Ovary (tissue), 9 donors: ENCODE measurements around the gene CEBPZOS. TPM values are rescaled to one million over a fixed set of nuclear protein-coding genes. Genes with fewer than 3 reads are reported as not detected.

Experiments used
- DNase-seq, 5 donors: peaks; one replicate each; pipeline ENCODE4 v3.0.0-alpha.2; 2019 to 2020
- H3K27ac ChIP-seq, 2 donors: fragments of 200-600 bp; one replicate each; pipeline versions ENCODE4 v1.5.1 to v1.8.0; 2019 to 2022
- H3K27me3 ChIP-seq: fragments of 200-600 bp; one replicate; pipeline ENCODE4 v1.8.0; 2022
- H3K36me3 ChIP-seq: fragments of 200-600 bp; sonication (generic); one replicate; pipeline ENCODE4 v1.5.1; 2019
- H3K4me1 ChIP-seq: one replicate; pipeline ENCODE4 v1.8.1; 2013; ENCODE audit warnings: mild to moderate bottlenecking, moderate library complexity; ENCODE audit not compliant: insufficient read depth
- H3K4me3 ChIP-seq: fragments of 200-600 bp; sonication (generic); one replicate; pipeline ENCODE4 v1.5.1; 2017
- H3K9me3 ChIP-seq, 2 donors: fragments of 200-600 bp in 1 of 2; sonication (generic) in 1 of 2; one replicate each; pipeline versions ENCODE4 v1.5.1 to v1.8.1; 2013 to 2019; ENCODE audit warnings: mild to moderate bottlenecking in 1 of 2, moderate library complexity in 1 of 2
- CTCF ChIP-seq, 3 donors: fragments of 450-650 bp in 2 of 3; fragments of 200-600 bp in 1 of 3; IDR thresholded peaks; one replicate each; pipeline versions ENCODE4 v1.5.1 to v1.8.0; 2016 to 2022; ENCODE audit warnings: antibody characterized with exemption in 3 of 3, mild to moderate bottlenecking in 1 of 3
- EP300 ChIP-seq: sonication (generic); formaldehyde crosslinking; IDR thresholded peaks from one replicate; pipeline ENCODE4 v1.6.1; 2017; ENCODE audit warnings: antibody characterized with exemption
- POLR2A ChIP-seq: fragments of 450-650 bp; IDR thresholded peaks from one replicate; pipeline ENCODE4 v1.6.1; 2017; ENCODE audit warnings: antibody characterized with exemption, mild to moderate bottlenecking, moderate library complexity
- WGBS, 3 donors: extraction: QIAGEN DNeasy Blood & Tissue Kit in 1 of 3; methylation state at CpG; one replicate each; pipeline versions ENCODE4 v1.1.5 to v1.1.7; 2013 to 2017; 5-methylcytosine and 5-hydroxymethylcytosine counted together
- intact Hi-C, 4 donors: fragments of 100-400 bp; cut with DNase I; formaldehyde crosslinking; loops; one replicate each; pipeline versions ENCODE4 v1.11.0 to v1.15.1; 2022 to 2023
- polyA plus RNA-seq, 2 donors: library from polyadenylated mRNA; stranded (reverse); fragments of 200-250 nt in 1 of 2; fragments of 350-450 nt in 1 of 2; fragmentation: Illumina TruSeq in 1 of 2; extraction: RNeasy Lipid Tissue Mini Kit (QIAGEN cat#74804) in 1 of 2; gene quantifications; one replicate each; pipeline ENCODE4 v1.2.3, GENCODE V29; 2013 to 2014
- total RNA-seq, 7 donors: library from RNA; depleted of rRNA in 2 of 7; stranded (reverse); fragments of >200 nt in 2 of 7; fragmentation: NEBNext Ultra II Directional in 3 of 7; extraction: Animal tissue kit (Norgen Biotek cat#: 25700) in 3 of 7; gene quantifications; one replicate each; pipeline versions ENCODE4 v1.1.0 to v1.2.4, GENCODE V29; 2016 to 2023
- donor health status: DM: no; HTN: no; CAD: no; lungs with moderate emphysema.
- donor health status: DM: no; HTN: no; CAD: no.
- donor health status: Bipolar disorder and iron deficiency.
- donor health status: DM: yes; HTN: yes; CAD: no.
- donor health status: DM: no; HTN: no; CAD: no.
- donor health status: DM: yes; HTN: yes; CAD: no.

CEBPZOS gene
- total and polyA plus RNA-seq, 9 donors = 22.6 to 47.4 (median 41.4) TPM

GRCh38 chr2:37167636-37168180 lies 28.6 kb upstream of the CEBPZOS start:
- no peak overlapping the region for H3K4me3 ChIP-seq
- no peaks in the 10 kb centered on the region for H3K4me1 ChIP-seq
- 91 to 94% (median 91%) methylated on average over 3 of the region's 3 CpGs for WGBS, 3 donors
- intact Hi-C loops = no loop called here
- no peak for TF ChIP-seq POLR2A
- TF ChIP-seq EP300 = no peak
- TF ChIP-seq CTCF (IDR thresholded peaks at IDR 0.05) = no peak
- no peak overlapping the region for H3K27ac ChIP-seq
- no peak for DNase-seq
- H3K36me3 ChIP-seq = no peaks in the 10 kb centered on the region
- no peaks in the 10 kb centered on the region for H3K27me3 ChIP-seq
- no peaks in the 10 kb centered on the region for H3K9me3 ChIP-seq

GRCh38 chr2:37168217-37168981 lies 27.9 kb upstream of the CEBPZOS start:
- no peak for TF ChIP-seq POLR2A
- no peak for TF ChIP-seq CTCF (IDR thresholded peaks at IDR 0.05)
- TF ChIP-seq EP300 = no peak
- Histone ChIP-seq H3K4me1 (no peaks in the 10 kb centered on the region), H3K27ac (no peak overlapping the region), H3K36me3 (no peaks in the 10 kb centered on the region), H3K9me3 (no peaks in the 10 kb centered on the region), H3K4me3 (no peak overlapping the region), H3K27me3 (no peaks in the 10 kb centered on the region)
- no peak for DNase-seq
- intact Hi-C loops = no loop called here
- WGBS, 3 donors = 65 to 78% (median 67%) methylated on average over 17 of the region's 17 CpGs

- TF ChIP-seq EP300 (no peak), CTCF (IDR thresholded peaks at IDR 0.05) (no peak), POLR2A (no peak)
- Histone ChIP-seq H3K36me3 (no peaks in the 10 kb centered on the region), H3K4me1 (no peaks in the 10 kb centered on the region), H3K27ac (no peak overlapping the region), H3K4me3 (no peak overlapping the region), H3K27me3 (no peaks in the 10 kb centered on the region), H3K9me3 (no peaks in the 10 kb centered on the region)
- intact Hi-C loops = no loop called here
- DNase-seq = no peak
Measured at GRCh38 chr2:37171624-37171950, 24.7 kb upstream of the CEBPZOS start.

GRCh38 chr2:37173741-37174140 lies 22.6 kb upstream of the CEBPZOS start:
- H3K9me3 ChIP-seq = no peaks in the 10 kb centered on the region
- no peak for DNase-seq
- no peaks in the 10 kb centered on the region for H3K4me1 ChIP-seq
- no peaks in the 10 kb centered on the region for H3K27me3 ChIP-seq
- H3K27ac ChIP-seq = no peak overlapping the region
- intact Hi-C loops = no loop called here
- H3K36me3 ChIP-seq = no peaks in the 10 kb centered on the region
- WGBS, 3 donors = 69 to 72% (median 70%) methylated on average over 1 of the region's 1 CpG
- no peak overlapping the region for H3K4me3 ChIP-seq
- TF ChIP-seq POLR2A (no peak), CTCF (IDR thresholded peaks at IDR 0.05) (no peak), EP300 (no peak)
